ENCODE measurements around the gene PDPN.

PDPN gene

GRCh38 chr1:13581446-13581845 is 2.2 kb upstream of the PDPN start:
- no peak for DNase-seq

- DNase-seq = no peak
Measured at GRCh38 chr1:13582713-13583443, 754 bp upstream of the PDPN start.

- no peak for DNase-seq
Measured at GRCh38 chr1:13583966-13584791, 547 bp downstream of the PDPN start.

GRCh38 chr1:13584876-13585611 is 1.4 kb downstream of the PDPN start:
- no peak for DNase-seq

DNA sequence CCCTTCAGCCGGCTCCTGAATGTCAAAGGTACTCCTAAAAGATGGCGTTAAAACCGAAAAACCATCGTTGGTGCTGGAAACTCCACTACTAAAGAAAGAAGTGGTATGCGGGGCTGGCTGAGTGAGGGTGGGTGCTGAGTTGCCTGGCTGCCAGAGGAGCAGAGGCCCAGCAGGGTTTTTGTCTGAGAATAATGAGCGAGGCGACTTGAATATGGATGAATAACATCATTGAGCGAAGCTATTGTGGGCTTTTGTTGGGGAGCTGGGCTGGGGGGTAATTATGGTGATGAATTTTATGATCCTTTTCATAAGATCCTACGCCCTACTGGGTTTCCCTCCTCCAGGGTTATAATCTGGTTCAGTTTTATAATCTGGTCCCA is 2.0 kb downstream of the PDPN start:
- no peak for DNase-seq

GRCh38 chr1:13586001-13586400 is 2.4 kb downstream of the PDPN start:
- DNase-seq = no peak

GRCh38 chr1:13587256-13588030 is 3.8 kb downstream of the PDPN start:
- no peak for DNase-seq

- DNase-seq = no peak
Measured at GRCh38 chr1:13588946-13589796, 5.5 kb downstream of the PDPN start.

GRCh38 chr1:13590486-13590885 is 6.9 kb downstream of the PDPN start:
- DNase-seq = no peak

GRCh38 chr1:13593511-13594131 is 10.0 kb downstream of the PDPN start:
- no peak for DNase-seq

DNA sequence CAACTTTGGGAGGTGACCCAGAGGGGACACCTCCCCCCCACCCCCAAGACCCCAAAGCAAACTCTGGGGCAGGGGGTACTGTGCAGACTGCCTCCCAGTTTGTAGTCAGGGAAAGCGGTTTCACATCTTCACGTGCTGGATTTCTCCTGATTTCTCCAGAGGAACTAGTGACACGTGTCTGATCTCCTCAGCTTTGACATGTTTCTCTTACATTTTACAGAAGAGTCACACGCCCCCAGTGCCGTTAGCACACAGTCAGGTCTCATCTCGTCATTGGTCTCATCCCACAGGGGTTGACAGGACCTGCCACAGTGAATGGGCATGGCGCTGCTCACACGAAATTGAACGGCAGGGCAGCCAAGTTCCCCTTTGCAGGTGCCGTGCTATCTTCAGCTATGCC is 11.8 kb downstream of the PDPN start:
- no peak for DNase-seq

GRCh38 chr1:13597166-13597565 is 13.5 kb downstream of the PDPN start:
- DNase-seq = no peak

- DNase-seq = no peak
Measured at GRCh38 chr1:13600762-13601453, 17.3 kb downstream of the PDPN start.

- DNase-seq = no peak
Measured at GRCh38 chr1:13604176-13604575, 20.5 kb downstream of the PDPN start.

GRCh38 chr1:13604721-13605120 is 21.1 kb downstream of the PDPN start:
- no peak for DNase-seq

DNA sequence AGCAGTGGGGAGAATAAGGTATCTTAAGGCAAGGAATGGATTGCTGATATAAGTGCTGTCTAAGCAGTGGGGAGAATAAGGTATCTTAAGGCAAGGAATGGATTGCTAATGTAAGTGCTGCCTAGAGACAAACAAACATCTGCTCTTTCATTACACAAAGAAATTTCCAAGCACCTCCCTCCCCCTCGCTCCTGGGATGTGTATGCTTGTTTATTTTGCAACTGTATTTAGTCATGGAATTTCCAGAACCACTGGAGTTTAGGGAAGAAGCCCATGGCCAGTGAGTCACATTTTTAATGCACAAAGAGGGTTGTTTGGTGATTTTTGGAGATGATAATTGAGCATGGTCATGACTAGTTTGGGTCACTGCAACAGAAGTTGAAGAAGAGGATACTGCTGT is 21.5 kb downstream of the PDPN start:
- DNase-seq = no peak

GRCh38 chr1:13607002-13607401 is 23.4 kb downstream of the PDPN start:
- DNase-seq = no peak

GRCh38 chr1:13616234-13616633 is 32.6 kb downstream of the PDPN start:
- no peak for DNase-seq

- no peak for DNase-seq
Measured at GRCh38 chr1:13617108-13617507, 33.5 kb downstream of the PDPN start.

GRCh38 chr1:13617773-13618172 is 34.1 kb downstream of the PDPN start:
- no peak for DNase-seq

GRCh38 chr1:13618483-13618882 is 34.9 kb downstream of the PDPN start:
- DNase-seq = no peak
